GM13977 (cell line): ENCODE results near the gene TMEM38A.
A peak's percentile ranks its signal among the peaks of the same experiment; 100 is the strongest.
"Not testable (repeated sequence)": the region's sequence is repeated elsewhere in the genome, so short reads cannot be mapped to it uniquely, and the experiment has no call there.

ENCODE experiments used
- DNase-seq: peaks from one replicate; pipeline ENCODE4 v3.0.0; 2012; ENCODE audit warnings: low spot score
- in situ Hi-C: fragments of 300-500 bp; cut with MboI; formaldehyde crosslinking; loops from one replicate; pipeline ENCODE4 v1.12.0; 2022; ENCODE audit warnings: low sequenced_read_pairs, low pct_unique_long_range_greater_than_20kb, mixed read lengths, inconsistent platforms; ENCODE audit not compliant: unreplicated experiment
- TF ChIP-seq, protein P1 (sequence below): IDR thresholded peaks from 2 replicates; pipeline ENCODE4 v1.5.1; 2012; ENCODE audit warnings: mild to moderate bottlenecking, control low read depth; ENCODE audit not compliant: insufficient read depth; ENCODE audit errors: extremely low read depth, missing control alignments

TMEM38A gene

DNA sequence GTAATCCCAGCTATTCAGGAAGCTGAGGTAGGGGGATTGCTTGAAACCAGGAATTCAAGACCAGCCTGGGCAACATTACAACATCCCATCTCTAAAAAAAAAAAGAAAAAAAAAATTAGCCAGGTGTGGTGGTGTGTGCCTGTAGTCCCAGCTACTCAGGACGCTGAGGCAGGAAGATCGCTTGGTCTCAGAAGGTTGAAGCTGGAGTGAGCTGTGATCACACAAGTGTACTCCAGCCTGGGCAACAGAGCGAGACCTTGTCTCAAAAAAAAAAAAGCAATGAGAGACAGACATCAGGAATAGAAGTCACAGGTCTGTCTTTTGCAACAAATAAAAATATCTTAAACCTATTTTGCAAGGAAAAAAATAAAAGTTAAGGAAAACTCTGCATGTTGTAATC, 23.3 kb downstream of the TMEM38A start:
- DNase-seq = no peak
- in situ Hi-C loops = no loop called here
- TF ChIP-seq, protein P1, sequence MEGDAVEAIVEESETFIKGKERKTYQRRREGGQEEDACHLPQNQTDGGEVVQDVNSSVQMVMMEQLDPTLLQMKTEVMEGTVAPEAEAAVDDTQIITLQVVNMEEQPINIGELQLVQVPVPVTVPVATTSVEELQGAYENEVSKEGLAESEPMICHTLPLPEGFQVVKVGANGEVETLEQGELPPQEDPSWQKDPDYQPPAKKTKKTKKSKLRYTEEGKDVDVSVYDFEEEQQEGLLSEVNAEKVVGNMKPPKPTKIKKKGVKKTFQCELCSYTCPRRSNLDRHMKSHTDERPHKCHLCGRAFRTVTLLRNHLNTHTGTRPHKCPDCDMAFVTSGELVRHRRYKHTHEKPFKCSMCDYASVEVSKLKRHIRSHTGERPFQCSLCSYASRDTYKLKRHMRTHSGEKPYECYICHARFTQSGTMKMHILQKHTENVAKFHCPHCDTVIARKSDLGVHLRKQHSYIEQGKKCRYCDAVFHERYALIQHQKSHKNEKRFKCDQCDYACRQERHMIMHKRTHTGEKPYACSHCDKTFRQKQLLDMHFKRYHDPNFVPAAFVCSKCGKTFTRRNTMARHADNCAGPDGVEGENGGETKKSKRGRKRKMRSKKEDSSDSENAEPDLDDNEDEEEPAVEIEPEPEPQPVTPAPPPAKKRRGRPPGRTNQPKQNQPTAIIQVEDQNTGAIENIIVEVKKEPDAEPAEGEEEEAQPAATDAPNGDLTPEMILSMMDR = no peak

DNA sequence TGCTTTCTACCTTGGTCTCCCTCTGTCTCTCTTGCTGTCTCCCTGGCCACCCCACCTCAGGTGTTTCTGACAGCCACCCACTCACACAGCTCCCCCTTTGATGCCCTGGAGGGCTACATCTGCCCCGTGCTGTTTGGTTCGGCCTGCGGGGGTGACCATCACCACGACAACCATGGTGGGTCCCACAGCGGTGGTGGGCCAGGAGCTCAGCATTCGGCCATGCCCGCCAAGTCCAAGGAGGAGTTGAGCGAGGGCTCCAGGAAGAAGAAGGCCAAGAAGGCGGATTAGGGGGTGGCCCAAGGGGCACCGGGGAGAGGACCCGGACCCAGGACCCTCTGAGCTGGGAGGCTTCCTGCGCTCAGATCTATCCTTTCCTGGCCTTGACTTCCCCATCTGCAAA, 27.1 kb downstream of the TMEM38A start:
- TF ChIP-seq, protein P1 = no peak
- in situ Hi-C loops = no loop called here
- DNase-seq = no peak

- in situ Hi-C loops = no loop called here
- no peak for DNase-seq
- TF ChIP-seq, protein P1 = no peak
Measured at GRCh38 chr19:16698914-16699313, 38.0 kb downstream of the TMEM38A start.

DNA sequence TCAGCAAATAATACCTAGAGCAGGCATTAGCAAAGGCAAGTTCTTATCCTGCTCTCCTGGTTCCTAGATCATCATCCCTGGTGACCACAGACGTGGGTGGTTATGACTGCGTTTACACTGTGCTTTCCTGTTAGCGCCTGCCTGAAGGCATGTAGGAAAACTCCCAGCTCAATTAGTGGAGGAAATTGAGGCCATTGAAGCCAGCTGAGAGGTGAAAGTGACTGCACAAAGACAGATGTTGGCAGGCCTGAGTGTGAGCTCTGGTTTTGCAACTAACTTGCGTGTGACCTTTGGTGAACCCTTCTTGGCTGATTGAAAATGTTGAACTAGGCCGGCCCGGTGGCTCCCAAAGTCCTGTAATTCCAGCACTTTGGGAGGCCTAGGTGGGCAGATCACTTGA, 41.2 kb downstream of the TMEM38A start:
- in situ Hi-C loops = no loop called here
- TF ChIP-seq, protein P1 = no peak
- DNase-seq = no peak

DNA sequence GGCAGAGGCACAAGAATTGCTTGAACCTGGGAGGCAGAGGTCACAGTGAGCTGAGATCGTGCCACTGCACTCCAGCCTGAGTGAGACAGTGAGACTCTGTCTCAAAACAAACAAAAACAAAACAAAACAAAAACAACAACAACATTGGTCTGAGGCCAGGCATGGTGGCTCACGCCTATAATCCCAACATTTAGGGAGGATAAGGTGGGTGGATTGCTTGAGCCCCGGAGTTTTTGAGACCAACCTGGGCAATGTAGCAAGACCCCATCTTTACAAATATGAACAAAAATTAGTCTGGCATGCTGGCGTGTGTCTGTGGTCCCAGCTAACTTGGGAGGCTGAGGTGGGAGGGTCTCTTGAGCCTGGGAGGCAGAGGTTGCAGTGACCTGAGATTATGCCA, 42.7 kb downstream of the TMEM38A start:
- no peak for DNase-seq
- TF ChIP-seq, protein P1 = no peak
- in situ Hi-C loops = no loop called here

DNA sequence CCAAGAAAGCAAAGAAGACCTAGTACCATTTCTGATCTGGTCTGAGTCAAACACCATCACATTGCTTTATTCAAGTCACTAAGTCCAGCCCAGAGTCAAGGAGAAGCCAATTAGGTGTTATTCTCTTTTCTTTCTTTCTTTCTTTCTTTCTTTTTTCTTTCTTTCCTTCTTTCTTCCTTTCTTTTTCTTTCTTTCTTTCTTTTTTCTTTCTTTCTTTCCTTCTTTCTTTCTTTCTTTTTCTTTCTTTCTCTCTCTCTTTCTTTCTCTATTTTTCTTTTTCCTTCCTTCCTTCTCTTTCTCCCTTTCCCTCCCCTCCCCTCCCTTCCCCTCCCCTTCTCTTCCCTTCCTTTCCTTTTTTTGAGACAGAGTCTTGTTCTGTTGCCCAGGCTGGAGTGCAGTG, 49.9 kb downstream of the TMEM38A start:
- in situ Hi-C loops, DNase-seq: not testable (repeated sequence)

DNA sequence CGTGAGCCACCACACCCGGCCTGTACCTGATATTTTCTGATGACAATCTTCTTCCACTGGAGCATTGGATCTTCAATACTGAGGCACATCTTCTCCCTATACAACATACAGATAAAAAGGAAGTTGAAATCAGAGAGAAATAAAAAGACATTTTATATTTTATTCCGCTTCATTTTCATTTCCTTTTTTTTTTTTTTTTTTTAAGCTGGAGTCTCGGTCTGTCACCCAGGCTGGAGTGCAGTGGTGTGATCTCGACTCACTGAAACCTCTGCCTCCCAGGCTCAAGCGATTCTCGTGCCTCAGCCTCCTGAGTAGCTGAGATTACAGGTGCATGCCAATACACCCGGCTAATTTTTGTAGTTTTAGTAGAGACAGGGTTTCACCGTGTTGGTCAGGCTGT, 51.4 kb downstream of the TMEM38A start:
- DNase-seq, in situ Hi-C loops: not testable (repeated sequence)

DNA sequence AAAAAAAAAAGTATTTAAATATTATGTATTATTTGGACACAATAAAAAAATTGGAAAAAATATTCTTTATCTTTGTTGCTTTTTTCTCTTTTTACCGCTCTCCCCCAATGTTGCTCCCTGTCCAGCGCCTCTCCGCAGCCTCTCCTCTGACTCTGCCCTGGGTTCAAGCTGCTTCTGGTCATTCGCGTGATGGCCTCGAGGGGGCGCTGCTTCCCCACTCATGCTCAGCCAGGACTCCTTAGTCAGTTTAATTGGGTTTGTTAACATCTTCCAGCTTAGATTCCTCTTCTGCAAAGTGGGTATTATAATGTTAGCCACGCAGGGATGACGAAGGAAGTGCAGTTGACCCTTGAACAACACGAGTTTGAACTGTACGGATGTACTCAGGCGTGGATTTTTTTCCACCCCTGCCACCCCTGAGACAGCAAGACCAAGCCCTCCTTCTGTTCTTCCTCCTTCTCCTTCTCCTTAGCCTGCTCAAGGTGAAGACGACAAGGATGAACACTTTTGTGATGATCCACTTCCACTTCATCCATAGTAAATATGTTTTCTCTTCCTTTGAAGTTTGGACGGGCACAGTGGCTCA, 53.9 kb downstream of the TMEM38A start:
- peak; percentile 55 for DNase-seq
- in situ Hi-C loops = no loop called here
- TF ChIP-seq, protein P1 = peak; percentile 95
